Trophoblast cell (in vitro differentiated cells and primary cell): ENCODE results near the gene DXO.

ENCODE experiments used
- DNase-seq, 2 donors: peaks; one replicate each; pipeline ENCODE4 v3.0.0-alpha.2; 2016
- H2AFZ ChIP-seq: 2 replicates; pipeline ENCODE4 v1.6.1; 2013; ENCODE audit warnings: low read length, moderate library complexity, mild to moderate bottlenecking; ENCODE audit not compliant: insufficient read depth, poor library complexity
- H2AK5ac ChIP-seq: 2 replicates; pipeline ENCODE4 v1.6.1; 2013; ENCODE audit warnings: mild to moderate bottlenecking, low read length
- H2BK120ac ChIP-seq: 2 replicates; pipeline ENCODE4 v1.6.1; 2013; ENCODE audit warnings: low read length, mild to moderate bottlenecking, moderate library complexity; ENCODE audit not compliant: insufficient read depth, poor library complexity
- H2BK12ac ChIP-seq: 2 replicates; pipeline ENCODE4 v1.6.1; 2013; ENCODE audit warnings: mild to moderate bottlenecking, low read length, moderate library complexity
- H2BK5ac ChIP-seq: 2 replicates; pipeline ENCODE4 v1.6.1; 2013; ENCODE audit warnings: low read length, low read depth, moderate library complexity, mild to moderate bottlenecking; ENCODE audit not compliant: poor library complexity
- H3K14ac ChIP-seq: 2 replicates; pipeline ENCODE4 v1.6.1; 2013; ENCODE audit warnings: mild to moderate bottlenecking, low read length
- H3K18ac ChIP-seq: 2 replicates; pipeline ENCODE4 v1.6.1; 2013; ENCODE audit warnings: mild to moderate bottlenecking, low read length
- H3K23ac ChIP-seq: 2 replicates; pipeline ENCODE4 v1.6.1; 2013; ENCODE audit warnings: low read length
- H3K27ac ChIP-seq: 2 replicates; pipeline ENCODE4 v1.5.1; 2013; ENCODE audit warnings: low read depth, mild to moderate bottlenecking, inconsistent platforms, low read length, moderate library complexity
- H3K27me3 ChIP-seq: 2 replicates; pipeline ENCODE4 v1.6.1; 2013; ENCODE audit warnings: inconsistent platforms, mild to moderate bottlenecking, low read length, moderate library complexity; ENCODE audit not compliant: insufficient read depth
- H3K36me3 ChIP-seq, 2 experiments: 1 replicate in 1 of 2; 2 replicates in 1 of 2; pipeline ENCODE4 v1.6.1; 2013; ENCODE audit warnings: low read length in 2 of 2, mild to moderate bottlenecking in 2 of 2, moderate library complexity in 1 of 2; ENCODE audit not compliant: insufficient read depth in 2 of 2, control insufficient read depth in 1 of 2
- H3K4ac ChIP-seq: 2 replicates; pipeline ENCODE4 v1.6.1; 2013; ENCODE audit warnings: low read depth, mild to moderate bottlenecking, low read length, moderate library complexity
- H3K4me1 ChIP-seq, 2 experiments: 1 replicate in 1 of 2; 2 replicates in 1 of 2; pipeline ENCODE4 v1.6.1; 2013; ENCODE audit warnings: low read length in 2 of 2, mild to moderate bottlenecking in 2 of 2, moderate library complexity in 1 of 2; ENCODE audit not compliant: insufficient read depth in 2 of 2, control insufficient read depth in 1 of 2
- H3K4me2 ChIP-seq: 2 replicates; pipeline ENCODE4 v1.6.1; 2013; ENCODE audit warnings: inconsistent platforms, mild to moderate bottlenecking, low read length, moderate library complexity
- H3K4me3 ChIP-seq: 2 replicates; pipeline ENCODE4 v1.5.1; 2013; ENCODE audit warnings: mild to moderate bottlenecking, low read depth, low read length, inconsistent platforms
- H3K79me1 ChIP-seq: one replicate; pipeline ENCODE4 v1.6.1; 2013; ENCODE audit warnings: low read length
- H3K79me2 ChIP-seq: 2 replicates; pipeline ENCODE4 v1.6.1; 2013; ENCODE audit warnings: low read length, mild to moderate bottlenecking; ENCODE audit not compliant: control insufficient read depth, insufficient read depth, poor library complexity
- H3K9ac ChIP-seq: 2 replicates; pipeline ENCODE4 v1.6.1; 2013; ENCODE audit warnings: mild to moderate bottlenecking, low read length
- H3K9me3 ChIP-seq: 2 replicates; pipeline ENCODE4 v1.6.1; 2013; ENCODE audit warnings: low read depth, mild to moderate bottlenecking, control low read depth, inconsistent platforms, low read length; ENCODE audit not compliant: insufficient read depth
- H4K12ac ChIP-seq: 2 replicates; pipeline ENCODE4 v1.6.1; 2013; ENCODE audit warnings: low read depth, mild to moderate bottlenecking, low read length, moderate library complexity
- H4K8ac ChIP-seq: 2 replicates; pipeline ENCODE4 v1.6.1; 2013; ENCODE audit warnings: low read depth, mild to moderate bottlenecking, low read length, moderate library complexity
- H4K91ac ChIP-seq: one replicate; pipeline ENCODE4 v1.6.1; 2013; ENCODE audit warnings: low read depth, mild to moderate bottlenecking, low read length, moderate library complexity
- WGBS: extraction: QIAGEN DNeasy Blood & Tissue Kit; methylation state at CpG from one replicate; pipeline ENCODE4 v1.1.7; 2013; ENCODE audit warnings: missing lambda C conversion rate; ENCODE audit not compliant: insufficient read length, insufficient coverage; ENCODE audit errors: extremely low coverage; 5-methylcytosine and 5-hydroxymethylcytosine counted together

DXO gene

DNA sequence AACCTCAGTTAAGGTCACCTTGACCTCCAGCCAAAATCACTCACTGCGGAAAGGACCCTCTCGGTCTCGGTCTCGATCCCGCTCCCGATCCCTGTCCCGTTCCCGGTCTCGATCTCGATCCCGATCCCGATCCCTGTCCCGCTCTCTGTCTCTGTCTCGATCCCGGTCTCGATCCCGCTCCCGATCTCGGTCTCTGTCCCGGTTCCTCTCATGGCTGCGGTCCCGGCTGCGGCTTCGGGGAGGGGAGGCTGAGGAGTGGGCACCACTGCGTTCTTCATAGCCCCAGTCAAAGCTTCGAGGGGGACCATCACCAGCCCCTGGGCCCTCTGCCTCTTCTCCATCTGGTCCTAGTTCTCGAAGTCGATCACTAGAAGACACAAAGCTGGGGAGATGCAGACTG, 17.4 kb downstream of the DXO start:
- Histone ChIP-seq H3K4ac (no peak overlapping the region), H3K9me3 (no peaks in the 10 kb centered on the region), H3K79me2 (peaks cover 12% of the 10 kb centered on the region), H2BK120ac (no peak overlapping the region), H2BK5ac (no peak overlapping the region), H3K9ac (no peak overlapping the region), H4K91ac (no peak overlapping the region), H4K8ac (no peak overlapping the region), H2AK5ac (no peak overlapping the region), H3K23ac (no peak overlapping the region), H2AFZ (no peak overlapping the region), H3K4me3 (no peak overlapping the region), H3K4me2 (no peak overlapping the region), H3K36me3 (peaks cover 36 to 52% of the 10 kb centered on the region in 2 experiments), H3K4me1 (peaks cover 7% of the 10 kb centered on the region in 2 experiments), H3K79me1 (peaks cover 7% of the 10 kb centered on the region), H3K27ac (no peak overlapping the region), H3K14ac (no peak overlapping the region), H4K12ac (no peak overlapping the region), H3K18ac (no peak overlapping the region), H3K27me3 (no peaks in the 10 kb centered on the region), H2BK12ac (no peak overlapping the region)
- no CpG with 5 or more reads among the region's 28 CpGs for WGBS
- no peak for DNase-seq

DNA sequence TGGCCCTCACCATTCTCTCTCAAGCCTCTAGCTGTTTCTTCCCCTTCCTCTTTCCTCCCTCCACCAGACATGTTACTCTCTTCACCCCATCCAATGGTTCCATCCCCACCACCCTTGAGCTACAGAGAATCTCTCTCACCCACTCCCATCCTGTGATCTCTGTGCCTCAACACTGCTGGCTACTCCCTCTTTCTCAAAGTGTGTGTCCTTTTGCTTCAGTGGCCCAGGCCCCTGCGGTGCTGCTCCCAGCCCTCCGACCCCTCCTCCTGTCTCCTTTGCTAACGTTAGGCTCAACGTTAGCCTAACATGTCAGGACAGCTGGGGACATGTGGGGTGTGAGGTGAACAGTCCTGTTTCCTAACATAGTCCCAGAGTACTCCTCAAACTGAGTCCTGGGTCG, 19.0 kb downstream of the DXO start:
- H3K4me1 ChIP-seq, result no peaks in the 10 kb centered on the region
- no peak for DNase-seq
- WGBS, result no CpG with 5 or more reads among the region's 5 CpGs
- H3K79me1 ChIP-seq, result no peaks in the 10 kb centered on the region
- no peak overlapping the region for H2BK5ac ChIP-seq
- H3K4ac ChIP-seq, result no peak overlapping the region
- no peak overlapping the region for H2BK12ac ChIP-seq
- H2AFZ ChIP-seq, result no peak overlapping the region
- H3K18ac ChIP-seq, result no peak overlapping the region
- no peak overlapping the region for H3K27ac ChIP-seq
- no peak overlapping the region for H4K91ac ChIP-seq
- H3K4me3 ChIP-seq, result no peak overlapping the region
- no peak overlapping the region for H3K4me2 ChIP-seq
- no peak overlapping the region for H2BK120ac ChIP-seq
- H4K8ac ChIP-seq, result no peak overlapping the region
- H3K9ac ChIP-seq, result no peak overlapping the region
- no peak overlapping the region for H4K12ac ChIP-seq
- H3K36me3 ChIP-seq, result peaks cover 36 to 52% of the 10 kb centered on the region in 2 experiments
- no peaks in the 10 kb centered on the region for H3K79me2 ChIP-seq
- H3K27me3 ChIP-seq, result no peaks in the 10 kb centered on the region
- H2AK5ac ChIP-seq, result no peak overlapping the region
- H3K14ac ChIP-seq, result no peak overlapping the region
- H3K23ac ChIP-seq, result no peak overlapping the region
- H3K9me3 ChIP-seq, result no peaks in the 10 kb centered on the region

DNA sequence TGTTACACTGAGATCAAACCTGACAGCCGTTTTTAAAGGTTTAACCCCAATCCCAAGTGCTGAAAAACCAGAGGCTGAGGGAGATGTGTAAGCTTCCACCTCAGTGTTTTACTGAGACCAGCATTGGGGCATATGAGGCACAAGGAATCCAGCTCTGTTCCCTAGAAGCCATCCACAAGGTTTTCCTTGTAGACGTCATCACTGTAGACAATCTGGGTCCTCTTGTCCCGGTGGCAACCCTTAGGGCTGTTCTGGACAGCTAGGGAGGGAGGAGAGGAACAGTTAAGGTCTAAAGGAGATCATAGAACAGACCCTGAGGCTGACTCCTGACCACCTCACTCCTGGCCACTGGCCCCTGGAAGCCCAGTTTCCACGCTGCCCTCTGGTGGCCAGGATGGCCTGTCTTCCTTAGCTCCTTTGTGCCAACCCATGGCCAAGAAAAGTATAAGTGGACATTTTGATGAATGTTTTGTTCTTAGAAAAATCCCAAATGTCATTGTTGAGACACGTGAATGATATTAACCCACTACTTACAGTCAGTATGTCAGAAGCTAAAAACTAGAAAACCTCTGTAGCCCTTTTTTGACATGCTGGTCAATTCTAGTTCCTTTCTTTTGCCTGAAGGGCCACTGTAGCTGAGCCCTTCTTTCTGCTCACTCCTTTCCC, 19.7 kb downstream of the DXO start:
- H3K14ac ChIP-seq, result no peak overlapping the region
- peaks cover 0 to 2% of the 10 kb centered on the region in 2 experiments for H3K4me1 ChIP-seq
- no peak overlapping the region for H4K91ac ChIP-seq
- no peaks in the 10 kb centered on the region for H3K27me3 ChIP-seq
- no peaks in the 10 kb centered on the region for H3K79me2 ChIP-seq
- H2BK12ac ChIP-seq, result no peak overlapping the region
- H3K27ac ChIP-seq, result no peak overlapping the region
- no peak overlapping the region for H3K4me3 ChIP-seq
- H2AK5ac ChIP-seq, result no peak overlapping the region
- no peak overlapping the region for H2BK5ac ChIP-seq
- no peak overlapping the region for H3K23ac ChIP-seq
- H3K9me3 ChIP-seq, result peaks cover 2% of the 10 kb centered on the region
- H4K12ac ChIP-seq, result no peak overlapping the region
- no peak overlapping the region for H2BK120ac ChIP-seq
- H2AFZ ChIP-seq, result no peak overlapping the region
- peaks cover 4% of the 10 kb centered on the region for H3K79me1 ChIP-seq
- H3K36me3 ChIP-seq, result peaks cover 36 to 52% of the 10 kb centered on the region in 2 experiments
- no peak overlapping the region for H4K8ac ChIP-seq
- WGBS, result no CpG with 5 or more reads among the region's 5 CpGs
- no peak overlapping the region for H3K4me2 ChIP-seq
- H3K18ac ChIP-seq, result no peak overlapping the region
- DNase-seq, result peak; percentile 60 to 84
- H3K4ac ChIP-seq, result no peak overlapping the region
- no peak overlapping the region for H3K9ac ChIP-seq

DNA sequence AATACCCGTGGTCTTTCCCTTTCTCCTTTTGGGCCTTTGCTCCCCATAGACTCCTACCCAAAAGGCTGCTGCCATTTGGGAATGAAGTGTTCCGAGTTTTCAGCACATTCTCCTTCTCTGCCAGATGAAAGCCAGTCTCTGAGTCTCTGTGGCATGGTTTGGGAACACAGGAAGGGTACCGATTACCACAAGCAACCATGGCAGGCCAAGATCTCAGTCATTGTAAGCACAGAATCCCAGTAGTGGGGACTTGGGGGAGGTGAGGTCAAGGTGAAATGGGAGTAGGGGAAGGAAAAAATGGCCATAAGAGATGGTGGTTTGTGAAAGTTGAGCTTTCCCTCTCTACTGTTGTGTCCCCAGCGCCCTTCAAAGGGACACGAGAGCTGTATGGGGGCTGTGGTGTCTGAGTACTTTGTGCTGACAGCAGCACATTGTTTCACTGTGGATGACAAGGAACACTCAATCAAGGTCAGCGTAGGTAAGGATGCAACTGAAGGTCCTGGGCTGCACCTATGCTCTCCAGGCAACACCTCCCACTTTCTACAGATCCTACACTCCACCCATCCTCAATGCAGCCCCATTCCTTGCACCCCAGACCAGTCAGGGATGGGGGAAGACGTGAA, 21.9 kb downstream of the DXO start:
- Histone ChIP-seq H3K4ac (no peak overlapping the region), H3K18ac (no peak overlapping the region), H2BK120ac (no peak overlapping the region), H3K79me1 (peaks cover 4% of the 10 kb centered on the region), H4K12ac (no peak overlapping the region), H2BK5ac (no peak overlapping the region), H3K4me1 (peaks cover 0 to 2% of the 10 kb centered on the region in 2 experiments), H3K23ac (no peak overlapping the region), H2AK5ac (no peak overlapping the region), H3K4me2 (no peak overlapping the region), H3K14ac (no peak overlapping the region), H2BK12ac (no peak overlapping the region), H3K27me3 (no peaks in the 10 kb centered on the region), H4K91ac (no peak overlapping the region), H2AFZ (no peak overlapping the region), H3K79me2 (no peaks in the 10 kb centered on the region), H3K36me3 (peaks cover 23 to 42% of the 10 kb centered on the region in 2 experiments), H4K8ac (no peak overlapping the region), H3K4me3 (no peak overlapping the region), H3K9me3 (peaks cover 2% of the 10 kb centered on the region), H3K9ac (no peak overlapping the region), H3K27ac (no peak overlapping the region)
- no peak for DNase-seq
- no CpG with 5 or more reads among the region's 7 CpGs for WGBS
